ENCODE data around the gene PRPH2.
A peak's percentile ranks its signal among the peaks of the same experiment; 100 is the strongest.
"Not testable (repeated sequence)": the region's sequence is repeated elsewhere in the genome, so short reads cannot be mapped to it uniquely, and the experiment has no call there.

PRPH2 gene

DNA sequence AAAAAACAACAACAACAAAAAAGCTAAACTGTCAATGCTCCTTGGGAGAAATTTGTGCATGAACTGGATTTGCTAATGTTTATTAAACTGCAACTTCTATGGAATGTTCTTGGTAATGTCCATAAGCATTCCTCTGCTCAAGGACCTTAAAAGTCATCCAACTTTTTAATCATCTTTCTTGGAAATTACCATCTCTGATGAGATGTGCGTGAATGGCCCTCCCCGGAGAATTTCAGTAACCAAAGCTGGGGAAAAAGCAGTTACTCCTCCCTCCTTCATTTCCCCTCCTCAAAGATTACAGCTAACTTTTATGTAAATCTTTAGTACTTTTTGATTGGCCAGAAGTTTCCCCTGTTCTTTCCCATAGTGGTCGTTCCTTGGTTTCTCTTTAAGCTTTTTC, 18.3 kb upstream of the PRPH2 start:
- no peak for DNase-seq

DNA sequence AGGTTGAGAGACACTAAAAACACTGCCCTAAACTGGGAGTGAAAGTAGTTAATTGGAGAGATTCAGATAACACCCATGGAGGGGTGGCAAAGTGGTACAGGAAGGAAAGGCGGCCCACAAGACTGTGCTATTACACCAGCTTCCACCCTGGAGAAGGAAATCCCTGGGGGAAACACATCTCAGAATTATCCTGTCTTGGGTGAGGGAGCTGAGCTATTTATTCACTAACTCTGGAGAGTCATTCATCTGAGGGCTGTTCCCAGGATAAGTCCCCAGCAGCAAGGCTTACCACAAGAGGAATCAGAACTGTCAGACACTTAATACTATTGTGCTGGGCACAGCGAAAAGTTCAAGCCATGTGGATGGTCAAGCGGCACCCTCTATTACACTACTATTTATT, 13.6 kb upstream of the PRPH2 start:
- DNase-seq, result no peak

DNA sequence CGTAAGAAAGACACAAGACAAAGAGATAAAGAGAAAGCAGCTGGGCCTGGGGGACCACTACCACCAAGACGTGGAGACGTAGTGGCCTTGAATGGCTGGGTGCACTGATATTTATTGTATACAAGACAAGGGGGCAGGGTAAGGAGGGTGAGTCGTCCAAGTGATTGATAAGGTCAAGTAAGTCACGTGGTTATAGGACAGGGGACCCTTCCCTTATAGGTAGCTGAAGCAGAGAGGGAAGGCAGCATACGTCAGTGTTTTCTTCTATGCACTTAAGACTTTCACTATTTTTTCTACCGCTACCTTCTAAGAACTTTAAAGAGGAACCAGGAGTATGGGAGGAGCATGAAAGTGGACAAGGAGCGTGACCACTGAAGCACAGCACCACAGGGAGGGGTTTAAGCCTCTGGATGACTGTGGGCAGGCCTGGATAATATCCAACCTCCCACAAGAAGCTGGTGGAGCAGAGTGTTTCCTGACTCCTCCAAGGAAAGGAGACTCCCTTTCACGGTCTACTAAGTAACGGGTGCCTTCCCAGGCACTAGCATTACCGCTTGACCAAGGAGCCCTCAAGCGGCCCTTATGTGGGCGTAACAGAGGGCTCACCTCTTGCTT, 11.6 kb upstream of the PRPH2 start:
- not testable (repeated sequence) for DNase-seq

DNA sequence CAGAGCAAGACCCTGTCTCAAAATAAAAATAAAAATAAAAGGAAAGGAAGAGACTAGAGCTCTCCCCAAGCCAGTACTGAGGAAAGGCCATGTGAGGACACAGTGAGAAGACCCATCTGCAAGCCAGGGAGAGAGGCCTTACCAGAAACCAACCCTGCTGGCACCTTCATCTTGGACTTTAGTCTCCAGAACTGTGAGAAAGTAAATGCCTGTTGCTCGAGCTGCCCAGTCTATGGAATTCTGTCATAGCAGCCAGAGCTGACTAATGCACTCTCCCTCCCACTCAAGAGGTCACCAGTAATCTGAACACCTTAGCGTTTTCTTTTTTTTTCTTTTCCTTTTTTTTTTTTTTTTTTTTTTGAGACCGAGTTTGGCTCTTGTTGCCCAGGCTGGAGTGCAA, 7.3 kb upstream of the PRPH2 start:
- DNase-seq, result no peak

DNA sequence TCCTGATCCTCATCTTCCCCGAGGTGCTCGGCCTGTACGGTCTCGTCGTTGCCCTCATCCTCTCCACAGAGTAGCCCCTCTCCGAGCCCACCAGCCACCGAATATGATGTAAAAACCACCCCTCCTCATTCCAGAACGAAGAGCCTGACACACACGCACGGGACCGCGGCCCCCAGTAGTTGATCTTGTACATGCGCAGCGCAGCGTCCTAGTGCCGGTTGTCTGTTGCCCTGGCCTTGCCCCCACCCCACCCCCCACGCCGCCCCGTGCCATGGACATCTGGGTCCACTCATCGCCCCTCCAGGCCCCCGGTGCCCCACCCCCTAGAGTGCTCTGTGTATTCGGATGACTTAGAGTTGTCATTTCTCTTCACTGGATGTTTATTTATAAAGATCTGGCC, 5.2 kb upstream of the PRPH2 start:
- no peak for DNase-seq

DNA sequence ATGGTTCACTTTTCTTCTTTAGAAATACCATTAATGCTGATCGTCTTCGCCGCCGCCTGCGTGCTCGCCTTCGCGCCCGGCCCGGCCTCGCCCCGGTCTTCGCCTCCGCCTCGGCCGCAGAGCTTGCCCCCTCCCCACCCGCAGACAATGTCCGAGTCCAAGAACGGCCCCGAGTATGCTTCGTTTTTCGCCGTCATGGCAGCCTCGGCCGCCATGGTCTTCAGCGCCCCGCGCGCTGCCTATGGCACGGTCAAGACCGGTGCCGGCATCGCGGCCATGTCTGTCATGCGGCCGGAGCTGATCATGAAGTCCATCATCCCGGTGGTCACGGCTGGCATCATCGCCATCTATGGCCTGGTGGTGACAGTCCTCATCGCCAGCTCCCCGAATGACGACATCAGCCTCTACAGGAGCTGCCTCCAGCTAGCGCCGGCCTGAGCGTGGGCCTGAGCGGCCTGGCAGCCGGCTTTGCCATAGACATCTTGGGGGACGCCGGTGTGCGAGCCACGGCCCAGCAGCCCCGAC, 4.8 kb upstream of the PRPH2 start:
- no peak for DNase-seq

DNA sequence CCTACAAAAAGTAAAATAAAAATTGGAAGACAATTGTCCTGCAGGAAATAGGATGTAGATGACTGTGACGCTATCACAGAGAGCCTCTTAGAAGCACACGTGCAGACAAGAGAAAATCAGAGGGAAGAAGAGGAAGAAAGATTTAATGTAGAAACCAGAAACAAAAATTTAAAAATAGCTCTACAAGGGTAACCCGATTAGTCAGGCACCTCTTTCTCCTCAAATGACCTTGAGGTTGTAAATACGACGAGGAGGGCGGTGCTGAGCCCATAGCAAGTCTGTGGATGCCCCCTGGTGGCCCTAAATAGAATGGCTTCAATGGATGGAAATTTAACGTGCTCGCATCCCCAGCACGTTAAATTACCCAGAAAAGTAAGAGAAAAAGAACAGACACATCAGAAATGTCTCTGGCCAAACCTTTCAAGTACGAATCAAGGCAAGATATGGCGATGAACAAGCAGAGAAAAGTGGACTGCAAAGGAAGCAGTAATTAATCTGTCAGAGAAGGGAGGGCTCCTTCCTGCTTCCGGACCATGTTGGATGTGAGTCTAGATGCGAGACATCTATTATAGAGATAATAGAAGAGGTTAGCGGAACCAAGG, 4.2 kb upstream of the PRPH2 start:
- peak; percentile 86 for DNase-seq

DNA sequence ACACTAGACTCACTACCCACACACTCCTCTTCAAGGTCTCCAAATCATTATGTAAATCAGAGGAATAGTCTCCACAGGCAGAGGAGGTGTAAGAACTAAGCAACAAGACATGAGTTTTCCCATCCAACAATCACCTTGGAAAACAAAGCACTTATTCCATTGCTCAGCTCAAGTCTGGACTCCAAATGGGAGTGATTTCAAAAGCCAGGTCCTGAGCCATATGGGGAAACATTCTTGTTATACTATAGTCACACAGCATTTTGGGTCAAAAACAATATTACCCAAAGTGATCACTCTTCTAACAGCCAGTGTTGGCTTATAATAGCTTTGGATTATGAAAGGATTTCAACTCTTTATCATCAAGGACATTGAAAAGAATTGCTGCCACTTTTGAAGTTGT, 3.6 kb upstream of the PRPH2 start:
- DNase-seq, result no peak

DNA sequence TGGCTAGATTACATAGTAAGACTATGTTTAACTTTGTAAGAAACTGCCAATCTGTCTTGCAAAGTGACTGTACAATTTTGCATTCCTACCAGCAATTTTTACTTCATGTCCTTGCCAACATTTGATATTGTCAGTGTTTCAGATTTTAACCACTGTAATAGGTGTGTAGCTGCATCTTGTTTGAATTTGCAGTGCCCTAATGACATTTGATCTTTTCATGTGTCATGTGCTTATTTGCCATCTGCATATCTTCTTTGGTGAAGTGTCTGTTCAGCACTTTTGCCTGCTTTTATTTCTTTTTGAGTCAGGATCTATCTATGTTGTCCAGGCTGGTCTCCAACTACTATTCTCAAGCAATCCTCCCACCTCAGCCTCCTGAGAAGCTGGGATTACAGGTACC, 2.4 kb upstream of the PRPH2 start:
- DNase-seq, result no peak

DNA sequence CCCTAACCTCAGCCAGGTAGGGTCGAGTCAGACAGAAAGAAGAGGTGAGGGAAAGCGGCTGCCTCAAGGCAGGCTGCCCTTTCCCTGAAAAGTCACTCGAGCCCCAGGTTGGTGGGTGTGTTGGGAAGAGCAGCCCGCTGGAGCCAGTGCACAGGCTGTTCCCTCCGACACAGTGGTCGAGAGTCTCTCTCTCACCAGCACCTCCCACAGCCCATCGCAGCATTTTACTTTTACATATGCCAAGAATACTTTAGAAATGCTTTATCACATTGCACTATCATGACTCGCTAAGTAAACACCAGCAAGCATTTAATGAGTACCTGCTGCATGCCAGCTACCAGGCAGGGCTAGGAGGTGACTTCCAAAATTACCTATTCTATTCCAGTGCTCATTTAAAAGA, 1.7 kb downstream of the PRPH2 start:
- DNase-seq, result no peak

DNA sequence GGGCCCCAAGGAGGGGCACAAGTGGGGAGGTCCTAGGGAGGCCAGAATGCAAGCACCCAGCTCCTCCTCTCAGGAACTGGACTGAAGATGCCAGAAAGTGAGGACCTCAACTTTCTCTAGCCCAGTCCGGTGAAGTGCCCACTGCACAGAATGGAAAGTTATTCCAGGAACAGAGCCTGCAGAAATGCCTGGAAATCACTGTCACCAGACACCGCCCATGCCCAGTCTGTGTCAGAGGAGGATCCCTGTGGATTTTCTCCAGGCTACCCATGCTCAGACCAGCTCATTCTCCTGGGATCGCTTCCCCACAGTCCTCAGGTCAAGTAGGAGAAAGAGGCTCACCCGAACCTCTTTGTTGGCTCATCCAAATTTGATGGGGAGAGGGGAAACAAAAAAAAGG, 6.5 kb downstream of the PRPH2 start:
- DNase-seq, result no peak

DNA sequence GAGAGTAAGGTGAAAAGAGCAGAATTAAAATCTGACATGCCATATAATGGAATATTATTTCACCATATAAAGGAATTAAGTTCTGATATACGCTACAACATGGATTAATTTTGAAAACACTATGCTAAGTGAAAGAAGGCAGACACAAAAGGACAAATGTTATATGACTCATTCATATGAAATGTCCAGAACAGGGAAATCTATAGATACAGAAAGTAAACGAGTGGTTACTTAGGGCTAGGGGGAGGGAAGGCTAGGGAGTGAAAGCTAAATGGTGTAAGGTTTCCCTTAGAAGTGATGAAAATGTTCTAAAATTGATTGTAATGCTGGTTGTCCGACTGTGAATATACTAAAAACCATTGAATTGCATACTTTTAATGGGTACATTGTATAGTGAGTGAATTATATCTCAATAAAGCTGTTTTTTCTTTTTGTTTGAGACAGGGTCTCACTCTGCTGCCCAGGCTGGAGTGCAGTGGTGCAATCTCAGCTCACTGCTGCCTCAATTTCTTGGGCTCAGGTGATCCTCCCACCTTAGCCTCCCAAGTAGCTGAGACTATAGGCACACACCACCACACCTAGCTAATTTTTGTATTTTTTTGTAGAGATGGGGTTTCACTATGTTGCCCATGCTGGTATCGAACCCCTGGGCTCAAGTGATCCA, 8.2 kb downstream of the PRPH2 start:
- DNase-seq, result no peak

DNA sequence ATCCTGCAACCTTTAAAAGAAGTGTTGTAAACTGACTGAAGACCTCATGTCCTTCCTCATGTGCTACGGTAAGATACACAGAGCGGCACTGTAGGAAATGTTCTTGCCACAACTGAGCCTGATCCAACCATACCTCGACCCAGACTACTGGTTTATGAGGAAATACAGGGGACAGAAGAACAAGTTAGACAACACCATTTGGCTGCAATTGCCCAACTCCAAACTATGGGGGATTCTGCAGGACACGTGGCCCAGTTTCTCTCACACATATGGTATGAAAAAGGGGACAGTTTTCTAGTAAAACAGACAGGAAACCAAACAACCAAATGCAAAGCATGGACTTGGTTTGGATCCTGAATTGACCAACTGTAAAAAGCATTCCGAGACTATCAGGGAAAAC, 10.5 kb downstream of the PRPH2 start:
- no peak for DNase-seq

DNA sequence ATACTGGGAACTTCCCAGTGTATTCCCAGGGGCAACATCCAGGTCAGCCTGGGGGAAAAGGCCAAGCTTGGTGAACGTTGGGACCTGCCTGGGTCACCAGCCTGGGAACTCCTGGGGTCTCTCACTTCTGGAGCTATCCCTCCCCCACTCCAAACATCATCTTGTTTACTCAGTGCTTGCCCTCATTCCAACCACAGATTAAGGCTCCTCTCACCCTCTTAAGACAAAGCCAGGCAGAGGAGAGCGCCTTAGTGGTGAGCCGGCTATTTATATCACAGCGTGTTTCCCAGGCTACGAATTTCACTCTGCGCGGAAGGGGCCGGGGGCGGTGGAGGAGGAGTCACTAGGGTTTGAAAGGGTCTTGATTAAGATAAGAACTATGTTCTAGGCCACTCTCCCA, 12.1 kb downstream of the PRPH2 start:
- DNase-seq, result no peak

DNA sequence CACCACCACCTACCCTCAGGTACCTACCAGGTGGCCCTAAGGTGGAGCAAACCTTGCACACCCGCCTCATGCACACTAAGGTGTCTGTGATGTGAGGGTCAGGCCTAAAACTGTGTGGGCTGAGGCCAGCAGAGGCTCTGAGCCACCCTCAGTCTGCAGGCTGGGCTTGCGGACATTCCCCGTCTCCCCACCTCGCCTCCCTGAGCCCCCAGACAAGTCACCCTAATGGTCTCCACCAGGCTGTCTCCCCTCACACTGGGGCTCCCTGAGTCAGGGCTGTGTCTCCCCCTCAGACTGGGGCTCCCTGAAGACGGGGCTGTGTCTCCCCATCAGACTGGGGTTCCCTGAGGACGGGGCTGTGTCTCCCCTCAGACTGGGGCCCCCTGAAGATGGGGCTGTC, 12.5 kb downstream of the PRPH2 start:
- no peak for DNase-seq

DNA sequence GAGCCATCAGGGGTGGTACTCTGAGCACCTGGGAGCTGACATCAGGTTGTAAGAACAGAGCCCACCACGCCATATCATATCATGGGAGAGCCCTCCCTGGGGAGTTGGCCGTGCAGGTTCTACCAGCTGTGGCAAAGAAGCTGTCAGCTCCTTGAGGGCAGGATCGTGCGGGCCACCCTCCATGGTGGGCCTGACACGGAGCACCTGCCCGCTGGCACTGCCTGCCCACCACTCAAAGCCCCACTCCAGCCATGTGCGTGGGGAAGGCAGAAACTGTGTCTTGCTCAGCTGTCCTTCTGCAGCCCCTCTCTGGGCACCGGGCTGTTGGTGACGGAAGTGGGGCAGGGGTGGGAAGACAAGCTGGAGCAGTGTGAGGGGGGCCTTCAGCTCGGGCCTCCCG, 14.3 kb downstream of the PRPH2 start:
- no peak for DNase-seq

DNA sequence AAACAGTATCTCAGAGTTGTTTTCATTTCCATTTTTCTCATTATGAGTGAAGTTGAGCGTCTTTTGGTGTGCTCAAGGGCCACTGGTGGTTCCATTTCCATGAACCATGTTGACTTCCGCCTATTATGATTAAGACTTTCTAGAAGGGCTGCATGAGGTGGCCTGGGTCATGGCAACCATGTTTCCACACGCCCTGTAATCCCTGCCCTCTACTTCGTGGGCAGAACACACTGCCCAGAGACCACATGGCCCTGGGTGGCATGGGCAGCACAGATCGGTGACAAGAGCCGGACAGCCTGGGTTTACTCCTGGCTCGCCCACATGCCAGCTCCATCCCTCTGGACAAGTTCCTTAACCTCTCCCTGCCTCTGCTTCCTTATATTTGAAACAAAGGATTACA, 14.8 kb downstream of the PRPH2 start:
- DNase-seq, result no peak

DNA sequence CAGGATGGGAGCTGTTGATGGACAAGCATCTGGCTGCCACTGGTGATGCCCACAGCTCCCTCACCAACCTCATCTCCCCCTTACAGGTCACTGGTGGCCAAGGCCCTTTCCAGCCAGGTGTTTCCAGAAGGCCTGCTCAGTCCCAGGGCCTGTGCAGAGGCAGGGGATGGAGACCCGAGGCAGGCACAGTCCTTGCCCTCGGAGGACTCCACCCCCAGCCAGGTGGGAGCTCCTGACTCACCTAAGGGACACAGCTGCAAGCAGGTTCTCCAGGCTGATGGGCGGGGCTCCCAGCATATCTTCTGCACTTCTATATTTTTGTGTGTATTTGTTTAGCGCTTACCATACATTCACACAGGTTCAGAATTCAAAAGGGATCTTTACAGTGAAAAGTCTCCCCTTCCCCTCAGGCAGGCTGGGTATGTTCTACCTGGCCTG, 17.4 kb downstream of the PRPH2 start:
- no peak for DNase-seq

DNA sequence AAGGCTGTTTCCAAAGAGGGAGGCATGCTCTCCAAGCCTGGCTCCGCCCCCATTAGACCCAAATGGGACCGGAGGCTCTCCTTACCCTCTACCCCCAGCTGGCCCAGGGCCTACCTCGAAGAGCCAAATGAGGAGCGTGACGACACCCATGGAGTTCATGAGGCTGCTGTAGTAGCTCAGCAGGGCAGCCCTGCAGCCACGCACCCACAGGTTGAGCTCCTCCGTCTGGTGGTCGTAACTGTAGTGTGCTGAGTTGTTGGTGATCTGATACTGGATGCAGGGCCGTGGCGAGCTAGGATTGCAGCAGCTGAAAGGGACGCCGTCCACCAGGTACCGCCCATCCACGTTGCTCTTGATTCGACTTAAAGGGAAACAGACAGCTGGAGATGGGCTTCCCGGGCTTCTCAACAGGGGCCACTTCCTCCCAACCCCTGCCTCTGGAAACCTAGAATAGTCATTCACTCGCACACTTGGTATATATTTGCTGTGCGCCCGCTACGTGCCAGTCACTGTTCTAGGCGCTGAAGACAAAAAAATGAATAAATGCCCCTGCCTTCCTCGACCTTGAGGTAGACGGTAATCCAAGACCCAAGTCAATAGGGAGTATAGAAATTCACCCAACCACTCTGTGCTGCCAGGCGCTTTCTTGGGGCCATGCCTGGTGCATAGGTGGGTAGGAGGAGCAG, 18.0 kb downstream of the PRPH2 start:
- no peak for DNase-seq

DNA sequence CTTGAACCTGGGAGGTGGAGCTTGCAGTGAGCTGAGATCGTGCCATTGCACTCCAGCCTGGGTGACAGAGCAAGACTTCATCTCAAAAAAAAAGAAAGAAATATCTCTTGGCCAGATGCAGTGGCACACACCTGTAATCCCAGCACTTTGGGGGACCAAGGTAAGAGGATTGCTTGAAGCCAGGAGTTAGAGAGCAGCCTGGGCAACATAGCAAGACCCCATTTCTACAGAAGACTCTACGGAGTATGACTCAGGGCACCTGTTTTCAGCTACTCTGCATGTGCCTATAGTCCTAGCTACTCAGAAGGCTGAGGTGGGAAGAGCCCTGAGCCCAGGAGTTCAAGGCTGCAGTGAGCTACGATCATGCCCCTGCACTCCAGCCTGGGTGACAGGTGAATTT, 19.6 kb downstream of the PRPH2 start:
- not testable (repeated sequence) for DNase-seq

DNA sequence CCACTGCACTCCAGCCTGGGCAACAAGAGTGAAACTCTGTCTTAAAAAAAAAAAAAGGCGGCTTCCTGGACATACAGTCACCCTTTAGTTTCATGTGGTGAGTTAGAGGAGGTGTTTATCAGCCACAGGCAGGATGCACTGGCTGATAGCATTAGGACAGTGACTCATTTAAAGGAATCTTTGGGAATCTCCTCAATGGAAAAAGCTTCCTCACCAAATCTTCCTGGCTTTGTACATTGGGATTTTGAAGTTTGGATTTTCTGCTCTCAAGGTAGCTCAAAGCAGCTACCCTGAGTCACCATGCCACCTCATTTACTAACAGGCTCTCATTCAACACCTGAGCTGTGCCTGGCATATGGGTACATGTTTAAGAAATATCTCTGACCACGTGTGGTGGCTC, 20.2 kb downstream of the PRPH2 start:
- DNase-seq, result no peak

DNA sequence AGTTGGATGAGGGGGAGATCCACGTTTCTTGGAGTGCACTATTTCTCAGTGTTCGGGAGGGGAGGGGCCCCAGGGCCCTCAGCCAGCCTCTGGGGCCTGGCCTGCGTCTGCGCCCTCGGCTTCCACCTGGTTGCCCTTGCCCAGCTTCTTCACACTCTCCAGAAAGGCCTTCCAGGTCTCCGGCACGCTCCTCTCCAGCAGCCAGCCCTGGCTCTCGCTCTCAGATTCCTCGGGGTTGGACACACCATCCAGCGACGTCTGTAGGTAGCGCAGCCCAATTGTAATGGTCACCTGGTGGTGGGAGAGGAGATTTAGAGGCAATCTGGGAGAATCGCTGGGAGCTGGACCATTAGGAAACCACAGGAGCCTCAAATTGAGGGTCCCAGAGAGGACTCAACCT, 24.2 kb downstream of the PRPH2 start:
- DNase-seq, result no peak

DNA sequence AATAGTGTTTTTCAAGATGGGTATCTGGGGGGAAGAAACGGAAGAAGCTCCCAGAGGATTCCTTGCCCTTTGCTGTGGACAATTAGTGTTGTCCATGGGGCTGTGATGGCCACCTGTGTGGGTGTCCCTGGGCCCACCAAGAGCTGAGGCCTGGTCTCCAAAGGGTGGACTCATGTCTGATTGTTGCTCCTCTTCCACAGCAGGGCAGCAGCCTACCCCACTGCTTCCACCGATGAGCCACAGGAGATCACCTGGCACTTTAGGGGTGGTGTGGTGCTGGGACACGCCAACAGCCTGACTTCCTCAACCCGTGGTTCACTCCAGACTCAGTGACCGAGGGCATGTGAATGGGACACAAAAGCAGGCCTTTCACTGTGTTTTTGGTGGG, 25.1 kb downstream of the PRPH2 start:
- no peak for DNase-seq

Data from CD4-positive, alpha-beta T cell treated with Interleukin-12 subunit alpha and Interleukin-12 subunit beta, for 1 hour (primary cell).